Activated CD8-positive, alpha-beta memory T cell treated with anti-CD3 and anti-CD28 coated beads for 1 hour (primary cell): ENCODE results near the gene TCP11X1.
"Not testable (repeated sequence)": the region's sequence is repeated elsewhere in the genome, so short reads cannot be mapped to it uniquely, and the experiment has no call there.

Experiments
- DNase-seq, 2 donors: peaks; one replicate each; pipeline ENCODE4 v3.0.0-alpha.2; 2020; ENCODE audit warnings: low read depth in 1 of 2; ENCODE audit errors: extremely low read depth in 1 of 2

Gene TCP11X1

GRCh38 chrX:102214986-102215385 is at the start of gene TCP11X1:
TSS of gene TCP11X1 (plus strand) at chrX:102215301.
- not testable (repeated sequence) for DNase-seq

- DNase-seq = no peak
Observed at GRCh38 chrX:102185967-102186720, 29.0 kb upstream of the TCP11X1 start.

- DNase-seq = not testable (repeated sequence)
Observed at GRCh38 chrX:102207940-102208339, 7.2 kb upstream of the TCP11X1 start.

- not testable (repeated sequence) for DNase-seq
Observed at GRCh38 chrX:102216497-102216896, 1.4 kb downstream of the TCP11X1 start.

- DNase-seq = not testable (repeated sequence)
Observed at GRCh38 chrX:102235678-102236077, 20.6 kb downstream of the TCP11X1 start.

- not testable (repeated sequence) for DNase-seq
Observed at GRCh38 chrX:102240265-102240664, 25.2 kb downstream of the TCP11X1 start.

- not testable (repeated sequence) for DNase-seq
Observed at GRCh38 chrX:102246893-102247292, 31.8 kb downstream of the TCP11X1 start, which contains the start of gene NXF2. TSS of gene NXF2 (plus strand) at chrX:102247167. CDS start at chrX:102307079, 59,912 bp downstream.

GRCh38 chrX:102272231-102272630 is 57.1 kb downstream of the TCP11X1 start:
- DNase-seq = not testable (repeated sequence)
